GM12878 (cell line): ENCODE measurements around the gene ELK3. TPM values are rescaled to one million over a fixed set of nuclear protein-coding genes. Genes with fewer than 3 reads are reported as not detected.

Experiments used
- ATAC-seq: fragments of 200-7000 bp; cut with Tn5 transposase; 3 replicates; pipeline ENCODE4 v1.9.1; 2020; ENCODE audit warnings: mild to moderate bottlenecking, moderate library complexity
- BruUV-seq: library from RNA; stranded (reverse); fragments of 400-500 nt; replicated peaks from 2 replicates; lab custom pipeline; 2021; lab: Mats Ljungman, UMichigan
- CTCF ChIA-PET: fragments of 300-600 bp; sonication (Branson Sonifier 250); formaldehyde crosslinking; extraction: SDS; loops from one replicate; lab custom pipeline; 2021; ENCODE audit warnings: inconsistent platforms; lab: Yijun Ruan, JAX
- POLR2A ChIA-PET: fragments of 350-600 bp; formaldehyde crosslinking; extraction: SDS; loops from one replicate; lab custom pipeline; 2021; ENCODE audit warnings: inconsistent platforms; lab: Charles Lee
- RAD21 ChIA-PET: fragments of 300-600 bp; sonication (Branson Sonifier 250); formaldehyde crosslinking; loops from one replicate; lab custom pipeline; 2023; ENCODE audit warnings: antibody characterized with exemption; ENCODE audit not compliant: unreplicated experiment; lab: Charles Lee
- SMC1A ChIA-PET: fragments of 300-600 bp; sonication (Branson Sonifier 250); formaldehyde crosslinking; loops from one replicate; lab custom pipeline; 2023; ENCODE audit not compliant: unreplicated experiment, uncharacterized antibody; lab: Charles Lee
- DNase-seq: peaks from one replicate; pipeline ENCODE4 v3.0.0-alpha.2; 2011; ENCODE audit warnings: low read depth, low spot score
- FAIRE-seq: peaks from 3 replicates; lab custom pipeline; 2011; peaks lifted over from hg19 to GRCh38; lab: Jason Lieb, UNC
- H2AFZ ChIP-seq: 2 replicates; pipeline ENCODE4 v1.6.0; 2011; ENCODE audit warnings: low read depth, low read length, control low read depth; ENCODE audit not compliant: control insufficient read depth
- H3K27ac ChIP-seq: 2 replicates; pipeline ENCODE4 v1.5.1; 2011; ENCODE audit warnings: control low read depth; ENCODE audit not compliant: control insufficient read depth, insufficient read depth
- H3K27me3 ChIP-seq, 2 experiments: replicated peaks in 1 of 2; 2 replicates each; pipeline versions ENCODE4 v1.6.0 to v1.6.1; 2011; ENCODE audit warnings: low read length in 1 of 2; ENCODE audit not compliant: control insufficient read depth in 2 of 2, insufficient read depth in 2 of 2
- H3K36me3 ChIP-seq, 2 experiments: 2 replicates each; pipeline ENCODE4 v1.5.1; 2011; ENCODE audit warnings: low read length in 1 of 2; ENCODE audit not compliant: control insufficient read depth in 2 of 2, insufficient read depth in 2 of 2
- H3K4me1 ChIP-seq: 2 replicates; pipeline ENCODE4 v1.6.1; 2011; ENCODE audit warnings: mild to moderate bottlenecking, low read length, moderate library complexity, mixed read lengths; ENCODE audit not compliant: control insufficient read depth, insufficient read depth
- H3K4me2 ChIP-seq: 2 replicates; pipeline ENCODE4 v1.6.0; 2011; ENCODE audit warnings: control low read depth; ENCODE audit not compliant: control insufficient read depth, insufficient read depth
- H3K4me3 ChIP-seq: fragments of 200-600 bp; sonication (generic); 2 replicates; pipeline ENCODE4 v1.5.1; 2016
- H3K79me2 ChIP-seq: 2 replicates; pipeline ENCODE4 v1.6.0; 2011; ENCODE audit warnings: low read length; ENCODE audit not compliant: control insufficient read depth, insufficient read depth
- H3K9ac ChIP-seq: 2 replicates; pipeline ENCODE4 v1.8.0; 2011; ENCODE audit warnings: low read length, control low read depth, mixed read lengths; ENCODE audit not compliant: control insufficient read depth, insufficient read depth
- H3K9me3 ChIP-seq: replicated peaks from 3 replicates; pipeline ENCODE4 v1.5.1; 2011; ENCODE audit warnings: mild to moderate bottlenecking, low read length; ENCODE audit not compliant: control insufficient read depth, insufficient read depth
- H4K20me1 ChIP-seq: 2 replicates; pipeline ENCODE4 v1.6.0; 2011; ENCODE audit not compliant: control insufficient read depth, insufficient read depth
- CBX3 ChIP-seq: fragments of 200-600 bp; sonication (generic); IDR thresholded peaks from 2 replicates; pipeline ENCODE4 v1.6.1; 2016; ENCODE audit warnings: low read depth, borderline replicate concordance
- CBX5 ChIP-seq: sonication (generic); IDR thresholded peaks from 2 replicates; pipeline ENCODE4 v1.6.1; 2016; ENCODE audit warnings: low read depth, moderate library complexity, mild to moderate bottlenecking, inconsistent platforms
- CHD4 ChIP-seq: fragments of 200-600 bp; sonication (generic); IDR thresholded peaks from 2 replicates; pipeline ENCODE4 v1.6.1; 2016; ENCODE audit warnings: mild to moderate bottlenecking
- EED ChIP-seq: sonication (generic); IDR thresholded peaks from 2 replicates; pipeline ENCODE4 v1.6.1; 2016; ENCODE audit warnings: antibody characterized with exemption, low read depth
- FOS ChIP-seq: IDR thresholded peaks from 3 replicates; pipeline ENCODE4 v1.6.1; 2011; ENCODE audit warnings: borderline replicate concordance; ENCODE audit not compliant: insufficient read length; ENCODE audit errors: extremely low read depth
- NFYA ChIP-seq: IDR thresholded peaks from 2 replicates; pipeline ENCODE4 v1.6.1; 2011; ENCODE audit warnings: low read depth, mild to moderate bottlenecking, low read length, improper control_type of control experiment, borderline replicate concordance
- PAX8 ChIP-seq: fragments of 450-650 bp; IDR thresholded peaks from 2 replicates; pipeline ENCODE4 v1.6.1; 2017; ENCODE audit warnings: mild to moderate bottlenecking, moderate library complexity
- POU2F2 ChIP-seq: IDR thresholded peaks from 3 replicates; pipeline ENCODE4 v1.6.1; 2011; ENCODE audit warnings: low read depth, mild to moderate bottlenecking, low read length, borderline replicate concordance
- SRF ChIP-seq, 2 experiments: IDR thresholded peaks; 2 replicates each; pipeline ENCODE4 v1.6.1; 2011; ENCODE audit warnings: low read depth in 2 of 2, low read length in 2 of 2, mild to moderate bottlenecking in 1 of 2, moderate library complexity in 1 of 2
- TBL1XR1 ChIP-seq: IDR thresholded peaks from 2 replicates; pipeline ENCODE4 v1.6.1; 2012; ENCODE audit warnings: low read depth, low read length, improper control_type of control experiment
- ZNF274 ChIP-seq: IDR thresholded peaks from one replicate; pipeline ENCODE4 v1.8.0; 2011; ENCODE audit not compliant: insufficient read length, insufficient read depth
- WGBS: methylation state at CpG from one replicate; pipeline ENCODE4 v1.1.6; 2016; ENCODE audit warnings: low lambda C conversion rate; ENCODE audit not compliant: insufficient replicate concordance, insufficient coverage; ENCODE audit errors: missing lambda C conversion rate; 5-methylcytosine and 5-hydroxymethylcytosine counted together
- in situ Hi-C: fragments of 300-500 bp; cut with MboI; formaldehyde crosslinking; loops from 9 replicates; pipeline ENCODE4 v1.14.3; 2018; ENCODE audit warnings: mixed read lengths
- intact Hi-C: fragments of 100-400 bp; cut with micrococcal nuclease; formaldehyde crosslinking; loops from one replicate; pipeline ENCODE4 v1.14.2; 2022; ENCODE audit not compliant: unreplicated experiment
- polyA plus RNA-seq, 11 experiments: library from polyadenylated mRNA; depleted of rRNA in 4 of 11; unstranded in 6 of 11; stranded (reverse) in 5 of 11; fragments of >200 nt; fragmentation: Nextera tagmentation in 4 of 11; fragmentation: Illumina TruSeq in 1 of 11; extraction: Ambion mirVana in 4 of 11; extraction: Trizol in 1 of 11; gene quantifications; 1 replicate in 1 of 11; 2 replicates in 10 of 11; pipeline versions ENCODE4 v1.2.1 to v1.2.3, GENCODE V29; 2011 to 2016; ENCODE audit warnings: inconsistent platforms in 2 of 11, missing spikeins in 2 of 11, low read depth in 1 of 11
- total RNA-seq, 4 experiments: library from RNA; depleted of rRNA in 3 of 4; stranded (reverse); fragments of >200 nt in 3 of 4; fragmentation: Illumina TruSeq in 1 of 4; extraction: Trizol in 1 of 4; gene quantifications; 2 replicates each; pipeline versions ENCODE4 v1.2.1 to v1.2.3, GENCODE V29; 2013 to 2021
- TF ChIP-seq, protein P1 (sequence below): IDR thresholded peaks from 2 replicates; pipeline ENCODE4 v1.6.1; 2012; ENCODE audit warnings: low read depth, low read length, improper control_type of control experiment
- TF ChIP-seq, protein P2 (sequence below): IDR thresholded peaks from 2 replicates; pipeline ENCODE4 v1.6.1; 2011; ENCODE audit warnings: low read depth, low read length, improper control_type of control experiment, borderline replicate concordance
- TF ChIP-seq, protein P3 (sequence below), 3 experiments: IDR thresholded peaks in 2 of 3; conservative IDR thresholded peaks in 1 of 3; 2 replicates each; pipeline ENCODE4 v1.5.1; 2011; ENCODE audit warnings: low read depth in 3 of 3, low read length in 3 of 3, mild to moderate bottlenecking in 3 of 3, control low read depth in 2 of 3, moderate library complexity in 2 of 3, inconsistent platforms in 1 of 3, mixed read lengths in 1 of 3; ENCODE audit not compliant: control insufficient read depth in 2 of 3, insufficient read depth in 1 of 3; ENCODE audit errors: extremely low read depth in 1 of 3

Gene ELK3
- total and polyA plus RNA-seq, 10 of the 15 experiments (the other 5 are each of a cell fraction or from before 2014, with no cell fraction given) = 0.37 to 4.8 (median 0.88) TPM

DNA sequence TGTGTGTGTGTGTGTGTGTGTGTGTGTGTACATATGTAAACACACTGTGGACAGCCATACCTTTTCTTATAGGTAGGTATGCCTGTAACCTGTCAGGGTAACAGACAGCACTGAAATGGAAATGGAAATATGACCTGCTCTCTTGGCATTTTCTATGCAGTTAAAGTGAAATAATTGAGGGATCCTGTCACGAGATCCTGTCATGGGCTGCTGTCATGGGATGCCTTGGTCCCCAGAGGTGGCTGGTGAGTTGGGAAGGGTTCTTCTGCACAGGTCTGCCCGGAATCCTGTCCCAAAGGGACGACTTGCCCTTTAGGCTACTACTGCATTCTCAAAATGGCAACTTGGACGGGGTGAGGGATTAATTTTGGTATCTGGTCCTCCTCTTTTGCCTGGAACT is 47.3 kb downstream of the ELK3 start:
- Histone ChIP-seq H3K4me2 (no peak overlapping the region), H3K27ac (no peak overlapping the region), H2AFZ (no peak overlapping the region), H4K20me1 (no peaks in the 10 kb centered on the region), H3K27me3 (no peaks in the 10 kb centered on the region), H3K4me1 (no peaks in the 10 kb centered on the region), H3K9me3 (no peaks in the 10 kb centered on the region), H3K9ac (no peak overlapping the region), H3K36me3 (no peaks in the 10 kb centered on the region; a peak in 1 of 4 replicates), H3K79me2 (no peaks in the 10 kb centered on the region), H3K4me3 (no peak overlapping the region)
- RAD21 ChIA-PET = no interaction called here
- TF ChIP-seq CHD4 (no peak), FOS (no peak), CBX3 (no peak), ZNF274 (no peak), POU2F2 (no peak), NFYA (no peak), PAX8 (no peak), EED (no peak), TBL1XR1 (no peak), SRF (IDR thresholded peaks at IDR 0.05; ENCODE audit: low read depth in 2 of 2, low read length in 2 of 2) (no peak), CBX5 (no peak)
- TF ChIP-seq, protein P1, sequence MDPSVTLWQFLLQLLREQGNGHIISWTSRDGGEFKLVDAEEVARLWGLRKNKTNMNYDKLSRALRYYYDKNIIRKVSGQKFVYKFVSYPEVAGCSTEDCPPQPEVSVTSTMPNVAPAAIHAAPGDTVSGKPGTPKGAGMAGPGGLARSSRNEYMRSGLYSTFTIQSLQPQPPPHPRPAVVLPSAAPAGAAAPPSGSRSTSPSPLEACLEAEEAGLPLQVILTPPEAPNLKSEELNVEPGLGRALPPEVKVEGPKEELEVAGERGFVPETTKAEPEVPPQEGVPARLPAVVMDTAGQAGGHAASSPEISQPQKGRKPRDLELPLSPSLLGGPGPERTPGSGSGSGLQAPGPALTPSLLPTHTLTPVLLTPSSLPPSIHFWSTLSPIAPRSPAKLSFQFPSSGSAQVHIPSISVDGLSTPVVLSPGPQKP = no peak
- TF ChIP-seq, protein P2, sequence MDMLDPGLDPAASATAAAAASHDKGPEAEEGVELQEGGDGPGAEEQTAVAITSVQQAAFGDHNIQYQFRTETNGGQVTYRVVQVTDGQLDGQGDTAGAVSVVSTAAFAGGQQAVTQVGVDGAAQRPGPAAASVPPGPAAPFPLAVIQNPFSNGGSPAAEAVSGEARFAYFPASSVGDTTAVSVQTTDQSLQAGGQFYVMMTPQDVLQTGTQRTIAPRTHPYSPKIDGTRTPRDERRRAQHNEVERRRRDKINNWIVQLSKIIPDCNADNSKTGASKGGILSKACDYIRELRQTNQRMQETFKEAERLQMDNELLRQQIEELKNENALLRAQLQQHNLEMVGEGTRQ = no peak
- TF ChIP-seq, protein P3, sequence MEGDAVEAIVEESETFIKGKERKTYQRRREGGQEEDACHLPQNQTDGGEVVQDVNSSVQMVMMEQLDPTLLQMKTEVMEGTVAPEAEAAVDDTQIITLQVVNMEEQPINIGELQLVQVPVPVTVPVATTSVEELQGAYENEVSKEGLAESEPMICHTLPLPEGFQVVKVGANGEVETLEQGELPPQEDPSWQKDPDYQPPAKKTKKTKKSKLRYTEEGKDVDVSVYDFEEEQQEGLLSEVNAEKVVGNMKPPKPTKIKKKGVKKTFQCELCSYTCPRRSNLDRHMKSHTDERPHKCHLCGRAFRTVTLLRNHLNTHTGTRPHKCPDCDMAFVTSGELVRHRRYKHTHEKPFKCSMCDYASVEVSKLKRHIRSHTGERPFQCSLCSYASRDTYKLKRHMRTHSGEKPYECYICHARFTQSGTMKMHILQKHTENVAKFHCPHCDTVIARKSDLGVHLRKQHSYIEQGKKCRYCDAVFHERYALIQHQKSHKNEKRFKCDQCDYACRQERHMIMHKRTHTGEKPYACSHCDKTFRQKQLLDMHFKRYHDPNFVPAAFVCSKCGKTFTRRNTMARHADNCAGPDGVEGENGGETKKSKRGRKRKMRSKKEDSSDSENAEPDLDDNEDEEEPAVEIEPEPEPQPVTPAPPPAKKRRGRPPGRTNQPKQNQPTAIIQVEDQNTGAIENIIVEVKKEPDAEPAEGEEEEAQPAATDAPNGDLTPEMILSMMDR (IDR thresholded peaks at IDR 0.05 in 2 of 3, conservative IDR thresholded peaks at IDR 0.05 in 1 of 3; ENCODE audit: control insufficient read depth in 2 of 3, extremely low read depth in 1 of 3, insufficient read depth in 1 of 3, low read depth in 3 of 3, low read length in 3 of 3) = no peak
- FAIRE-seq = no peak
- no TSS peak for BruUV-seq
- no peak for ATAC-seq
- CTCF ChIA-PET = interaction anchor here (0.5 kb wide), 1 partner anchor 60 kb away, joined by 3 read pairs; no protein-coding TSS in a partner anchor
- SMC1A ChIA-PET = no interaction called here
- 54% methylated on average over 4 of the region's 4 CpGs for WGBS
- DNase-seq = no peak
- POLR2A ChIA-PET = no interaction called here
- intact Hi-C loops = no loop called here
- in situ Hi-C loops = no loop called here
